ENCODE measurements around the gene TTN.

Gene TTN

DNA sequence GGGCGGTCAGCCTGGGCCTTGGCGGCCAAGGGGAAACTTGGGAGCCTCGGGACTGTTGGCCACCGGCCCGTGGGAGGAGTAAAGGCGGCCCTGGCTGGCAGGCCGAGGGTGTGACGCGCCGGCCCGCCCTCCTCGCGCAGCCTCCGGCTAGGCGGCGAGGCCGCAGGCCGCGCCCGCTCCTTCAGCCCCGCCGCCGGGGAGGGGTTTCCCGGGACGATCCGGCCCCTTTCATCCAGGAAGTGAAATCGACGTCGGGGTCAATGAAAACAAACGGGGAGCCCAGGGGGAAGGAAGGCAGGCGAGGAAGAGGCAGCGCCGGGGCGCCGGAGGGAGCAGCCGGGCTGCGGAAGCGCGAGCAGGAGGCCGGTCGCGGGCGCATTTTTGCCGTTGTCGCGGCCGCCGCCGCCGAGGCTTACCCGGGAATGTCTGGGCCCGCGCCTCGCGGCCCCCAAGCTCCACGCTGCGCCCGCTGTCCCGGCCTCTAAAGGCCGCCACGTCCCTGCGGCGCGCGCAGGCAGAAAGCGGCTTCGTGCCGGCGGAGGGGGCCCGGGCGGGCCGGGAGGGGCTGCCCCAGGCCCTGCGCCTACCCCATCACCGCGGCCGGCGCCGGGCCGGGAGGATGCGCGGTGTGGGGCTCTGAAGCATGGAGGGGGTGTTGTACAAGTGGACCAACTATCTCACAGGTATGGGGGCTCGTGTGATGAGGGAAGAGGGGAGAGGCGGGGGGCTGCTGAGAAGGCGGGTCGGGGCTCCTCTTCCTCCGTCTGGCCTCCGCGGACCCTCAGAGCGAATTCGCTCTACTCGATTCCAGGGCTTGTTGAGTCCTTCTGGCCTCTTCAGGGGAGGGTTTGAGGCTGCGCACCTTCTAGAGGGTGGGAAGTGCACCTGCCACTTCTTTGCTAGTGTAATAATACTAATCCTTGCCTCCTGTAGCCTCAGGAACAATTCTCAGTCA is 326.7 kb downstream of the TTN start, which contains the start of gene PLEKHA3:
PLEKHA3 (plus strand) TSS at position 231 of the 955 bp plus-strand sequence; CDS start at position 644, 413 bp downstream.
- TF ChIP-seq CTCF (IDR thresholded peaks at IDR 0.05; ENCODE audit: low read depth, low read length), result no peak
- peak; percentile 90 for DNase-seq (ENCODE audit: extremely low read depth, low read depth)

- DNase-seq (ENCODE audit: extremely low read depth, low read depth), result no peak
- TF ChIP-seq CTCF (IDR thresholded peaks at IDR 0.05; ENCODE audit: low read depth, low read length), result no peak
Observed at GRCh38 chr2:178479758-178480226, 327.4 kb downstream of the TTN start.

DNA sequence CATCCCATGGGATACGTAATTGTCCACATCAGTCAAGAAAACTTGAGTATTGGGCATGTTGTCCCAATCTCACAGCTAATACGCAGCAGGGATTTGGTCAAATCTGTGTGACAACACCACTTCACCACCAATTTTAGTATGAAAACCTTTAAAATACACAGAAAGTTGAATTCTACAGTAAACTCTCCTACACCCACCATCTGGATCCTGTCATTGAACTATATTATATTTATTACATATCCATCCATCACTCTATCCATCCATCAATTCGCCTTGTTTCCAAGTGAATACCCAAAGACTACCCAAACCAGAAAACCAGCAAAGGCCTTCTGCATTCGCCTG is 328.0 kb downstream of the TTN start:
- TF ChIP-seq CTCF (IDR thresholded peaks at IDR 0.05; ENCODE audit: low read depth, low read length), result no peak
- no peak for DNase-seq (ENCODE audit: extremely low read depth, low read depth)

GRCh38 chr2:178478439-178479274 is 328.6 kb downstream of the TTN start, which contains the start of gene FKBP7:
Gene FKBP7 (minus strand): TSS chr2:178478600. CDS start chr2:178478499, 101 bp downstream.
- DNase-seq (ENCODE audit: extremely low read depth, low read depth), result peak; percentile 41
- TF ChIP-seq CTCF (IDR thresholded peaks at IDR 0.05; ENCODE audit: low read depth, low read length), result peak; percentile 58

DNA sequence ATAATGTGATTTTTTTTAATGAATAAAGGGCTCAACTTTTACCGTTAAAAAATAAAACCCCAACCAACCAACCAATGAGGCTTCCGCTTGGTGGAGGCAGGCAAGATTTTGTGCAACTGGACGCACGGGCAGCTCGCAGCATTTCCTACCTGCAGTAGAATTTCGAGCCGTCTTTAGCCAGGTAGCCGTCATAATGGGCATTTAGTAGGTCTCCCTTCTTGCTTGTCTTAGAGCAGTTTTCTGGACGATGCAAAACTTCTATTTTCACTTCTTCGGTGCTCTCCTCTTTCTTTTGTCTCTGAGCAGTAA is 329.1 kb downstream of the TTN start:
- DNase-seq (ENCODE audit: extremely low read depth, low read depth), result no peak
- no peak for TF ChIP-seq CTCF (IDR thresholded peaks at IDR 0.05; ENCODE audit: low read depth, low read length)

DNA sequence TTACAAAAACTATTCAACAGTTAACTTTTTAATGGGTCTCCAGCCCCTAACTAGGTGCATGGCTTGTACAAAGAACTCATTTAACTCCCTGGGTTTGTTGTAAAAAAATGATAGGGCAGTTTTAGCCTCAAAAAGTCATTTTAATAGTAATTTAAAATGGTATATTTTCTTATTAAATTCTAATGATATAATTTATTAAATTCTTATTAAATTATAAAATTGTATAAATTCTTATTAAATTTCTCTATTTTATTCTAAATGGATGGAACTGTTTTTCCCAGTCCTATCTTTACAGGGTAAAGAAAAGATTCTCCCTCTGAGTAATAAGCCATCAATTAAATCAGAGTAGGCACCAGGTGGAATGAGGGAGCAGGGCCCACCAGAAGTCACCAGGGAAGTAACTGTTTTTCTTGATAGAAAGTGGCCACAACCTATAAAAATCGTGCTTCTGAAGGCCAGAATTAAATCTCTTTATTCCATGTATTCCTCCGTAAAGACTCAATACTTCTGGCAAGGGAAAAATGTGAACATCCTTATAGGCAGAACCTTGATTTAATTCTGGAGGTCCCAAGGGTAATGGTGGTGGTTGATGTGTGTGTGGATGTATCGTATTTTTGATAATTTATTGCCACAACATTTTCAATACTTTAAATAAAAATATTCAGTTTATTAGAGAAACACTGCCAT is 329.6 kb downstream of the TTN start:
- no peak for DNase-seq (ENCODE audit: extremely low read depth, low read depth)
- TF ChIP-seq CTCF (IDR thresholded peaks at IDR 0.05; ENCODE audit: low read depth, low read length), result no peak

Measured in AG09319 (cell line).